Measurements from ENCODE around the gene FAM107B. TPM values are rescaled to one million over a fixed set of nuclear protein-coding genes. Genes with fewer than 3 reads are reported as not detected.

FAM107B gene
- total RNA-seq, 1 donor from 2014 or later: 99.4 TPM

GRCh38 chr10:14772399-14772798, 2.3 kb downstream of the FAM107B start:
- H3K36me3 Mint-ChIP-seq (ENCODE audit: low read depth): no peaks in the 10 kb centered on the region
- intact Hi-C loops (cut with micrococcal nuclease): no loop called here
- peaks cover 13% of the 10 kb centered on the region for H3K27me3 Mint-ChIP-seq (ENCODE audit: low read depth)
- DNase-seq (ENCODE audit: low spot score): no peak
- no peaks in the 10 kb centered on the region for H3K9me3 Mint-ChIP-seq
- no peak overlapping the region for H3K4me3 Mint-ChIP-seq (ENCODE audit: low read depth)
- no peak overlapping the region for H3K27ac Mint-ChIP-seq
- no peaks in the 10 kb centered on the region for H3K4me1 Mint-ChIP-seq (ENCODE audit: low read depth)

GRCh38 chr10:14770927-14771326, 3.8 kb downstream of the FAM107B start:
- Mint-ChIP-seq H3K4me3 (ENCODE audit: low read depth) (no peak overlapping the region), H3K4me1 (ENCODE audit: low read depth) (no peaks in the 10 kb centered on the region), H3K27ac (no peak overlapping the region), H3K27me3 (ENCODE audit: low read depth) (peaks cover 22% of the 10 kb centered on the region), H3K36me3 (ENCODE audit: low read depth) (no peaks in the 10 kb centered on the region), H3K9me3 (no peaks in the 10 kb centered on the region)
- no peak for DNase-seq (ENCODE audit: low spot score)
- intact Hi-C loops (cut with micrococcal nuclease): no loop called here

- intact Hi-C loops (cut with micrococcal nuclease): no loop called here
- Mint-ChIP-seq H3K27ac (no peak overlapping the region), H3K36me3 (ENCODE audit: low read depth) (no peaks in the 10 kb centered on the region), H3K9me3 (no peaks in the 10 kb centered on the region), H3K27me3 (ENCODE audit: low read depth) (peaks cover 16% of the 10 kb centered on the region), H3K4me3 (ENCODE audit: low read depth) (no peak overlapping the region), H3K4me1 (ENCODE audit: low read depth) (peaks cover 6% of the 10 kb centered on the region)
- no peak for DNase-seq (ENCODE audit: low spot score)
Measured at GRCh38 chr10:14761372-14761771, 13.3 kb downstream of the FAM107B start.

GRCh38 chr10:14758994-14759664, 15.6 kb downstream of the FAM107B start:
- Mint-ChIP-seq H3K4me3 (ENCODE audit: low read depth) (no peak overlapping the region), H3K9me3 (no peaks in the 10 kb centered on the region), H3K36me3 (ENCODE audit: low read depth) (no peaks in the 10 kb centered on the region), H3K4me1 (ENCODE audit: low read depth) (peaks cover 6% of the 10 kb centered on the region), H3K27ac (no peak overlapping the region), H3K27me3 (ENCODE audit: low read depth) (peaks cover under 1% of the 10 kb centered on the region)
- intact Hi-C loops (cut with micrococcal nuclease): no loop called here
- no peak for DNase-seq (ENCODE audit: low spot score)

- intact Hi-C loops (cut with micrococcal nuclease): no loop called here
- Mint-ChIP-seq H3K4me3 (ENCODE audit: low read depth) (no peak overlapping the region), H3K27ac (no peak overlapping the region), H3K36me3 (ENCODE audit: low read depth) (no peaks in the 10 kb centered on the region), H3K9me3 (no peaks in the 10 kb centered on the region), H3K4me1 (ENCODE audit: low read depth) (peaks cover 6% of the 10 kb centered on the region), H3K27me3 (ENCODE audit: low read depth) (no peaks in the 10 kb centered on the region)
- DNase-seq (ENCODE audit: low spot score): no peak
Measured at GRCh38 chr10:14758451-14758850, 16.2 kb downstream of the FAM107B start.

GRCh38 chr10:14757986-14758385, 16.7 kb downstream of the FAM107B start:
- Mint-ChIP-seq H3K36me3 (ENCODE audit: low read depth) (no peaks in the 10 kb centered on the region), H3K27ac (no peak overlapping the region), H3K4me3 (ENCODE audit: low read depth) (no peak overlapping the region), H3K27me3 (ENCODE audit: low read depth) (no peaks in the 10 kb centered on the region), H3K9me3 (no peaks in the 10 kb centered on the region), H3K4me1 (ENCODE audit: low read depth) (peaks cover 6% of the 10 kb centered on the region)
- intact Hi-C loops (cut with micrococcal nuclease): no loop called here
- DNase-seq (ENCODE audit: low spot score): no peak

- Mint-ChIP-seq H3K4me1 (ENCODE audit: low read depth) (peaks cover 6% of the 10 kb centered on the region), H3K27ac (no peak overlapping the region), H3K27me3 (ENCODE audit: low read depth) (no peaks in the 10 kb centered on the region), H3K9me3 (no peaks in the 10 kb centered on the region), H3K4me3 (ENCODE audit: low read depth) (no peak overlapping the region), H3K36me3 (ENCODE audit: low read depth) (no peaks in the 10 kb centered on the region)
- DNase-seq (ENCODE audit: low spot score): no peak
- intact Hi-C loops (cut with micrococcal nuclease): no loop called here
Measured at GRCh38 chr10:14757394-14757793, 17.3 kb downstream of the FAM107B start.

GRCh38 chr10:14753441-14753840, 21.3 kb downstream of the FAM107B start:
- peaks cover 8% of the 10 kb centered on the region for H3K4me1 Mint-ChIP-seq (ENCODE audit: low read depth)
- H3K9me3 Mint-ChIP-seq: no peaks in the 10 kb centered on the region
- intact Hi-C loops (cut with micrococcal nuclease): no loop called here
- no peak overlapping the region for H3K4me3 Mint-ChIP-seq (ENCODE audit: low read depth)
- no peaks in the 10 kb centered on the region for H3K36me3 Mint-ChIP-seq (ENCODE audit: low read depth)
- DNase-seq (ENCODE audit: low spot score): no peak
- no peaks in the 10 kb centered on the region for H3K27me3 Mint-ChIP-seq (ENCODE audit: low read depth)
- no peak overlapping the region for H3K27ac Mint-ChIP-seq

GRCh38 chr10:14751921-14752320, 22.8 kb downstream of the FAM107B start:
- Mint-ChIP-seq H3K27ac (no peak overlapping the region), H3K27me3 (ENCODE audit: low read depth) (no peaks in the 10 kb centered on the region)
- DNase-seq (ENCODE audit: low spot score): no peak

GRCh38 chr10:14751014-14751896, 23.4 kb downstream of the FAM107B start:
- H3K9me3 Mint-ChIP-seq: no peaks in the 10 kb centered on the region
- peaks cover 5% of the 10 kb centered on the region for H3K36me3 Mint-ChIP-seq (ENCODE audit: low read depth)
- H3K4me3 Mint-ChIP-seq (ENCODE audit: low read depth): no peak overlapping the region
- H3K4me1 Mint-ChIP-seq (ENCODE audit: low read depth): peaks cover 2% of the 10 kb centered on the region
- intact Hi-C loops (cut with micrococcal nuclease): no loop called here
- DNase-seq (ENCODE audit: low spot score): no peak
- H3K27ac Mint-ChIP-seq: no peak overlapping the region
- H3K27me3 Mint-ChIP-seq (ENCODE audit: low read depth): no peaks in the 10 kb centered on the region

More at GRCh38 chr10:14751921-14752320, 22.8 kb downstream of the FAM107B start:
- peaks cover 2% of the 10 kb centered on the region for H3K4me1 Mint-ChIP-seq (ENCODE audit: low read depth)
- intact Hi-C loops (cut with micrococcal nuclease): no loop called here
- H3K9me3 Mint-ChIP-seq: no peaks in the 10 kb centered on the region
- H3K36me3 Mint-ChIP-seq (ENCODE audit: low read depth): peaks cover under 1% of the 10 kb centered on the region
- no peak overlapping the region for H3K4me3 Mint-ChIP-seq (ENCODE audit: low read depth)

- H3K27ac Mint-ChIP-seq: no peak overlapping the region
Measured at GRCh38 chr10:14749070-14749809, 25.5 kb downstream of the FAM107B start.

GRCh38 chr10:14748441-14748840, 26.3 kb downstream of the FAM107B start:
- Mint-ChIP-seq H3K9me3 (peaks cover 17% of the 10 kb centered on the region), H3K27me3 (ENCODE audit: low read depth) (no peaks in the 10 kb centered on the region), H3K27ac (no peak overlapping the region), H3K4me3 (ENCODE audit: low read depth) (no peak overlapping the region), H3K4me1 (ENCODE audit: low read depth) (peaks cover 8% of the 10 kb centered on the region), H3K36me3 (ENCODE audit: low read depth) (peaks cover 20% of the 10 kb centered on the region)
- no peak for DNase-seq (ENCODE audit: low spot score)
- intact Hi-C loops (cut with micrococcal nuclease): no loop called here

More at GRCh38 chr10:14749070-14749809, 25.5 kb downstream of the FAM107B start:
- Mint-ChIP-seq H3K36me3 (ENCODE audit: low read depth) (peaks cover 20% of the 10 kb centered on the region), H3K27me3 (ENCODE audit: low read depth) (no peaks in the 10 kb centered on the region), H3K9me3 (peaks cover 13% of the 10 kb centered on the region), H3K4me3 (ENCODE audit: low read depth) (no peak overlapping the region), H3K4me1 (ENCODE audit: low read depth) (peaks cover 3% of the 10 kb centered on the region)
- no peak for DNase-seq (ENCODE audit: low spot score)
- intact Hi-C loops (cut with micrococcal nuclease): no loop called here
